ENCODE results near the gene EPHB3.
A peak's percentile ranks its signal among the peaks of the same experiment; 100 is the strongest.

The EPHB3 gene

GRCh38 chr3:184564685-184565385, 3.2 kb downstream of the EPHB3 start:
- no peak for DNase-seq

GRCh38 chr3:184565421-184566211, 4.0 kb downstream of the EPHB3 start:
- DNase-seq = no peak

GRCh38 chr3:184566441-184567414, 5.1 kb downstream of the EPHB3 start:
- DNase-seq = no peak

GRCh38 chr3:184567946-184568559, 6.5 kb downstream of the EPHB3 start:
- no peak for DNase-seq

GRCh38 chr3:184568560-184568923, 7.0 kb downstream of the EPHB3 start:
- no peak for DNase-seq

GRCh38 chr3:184568924-184569829, 7.6 kb downstream of the EPHB3 start:
- DNase-seq = peak; percentile 11

- no peak for DNase-seq
Observed at GRCh38 chr3:184570035-184570434, 8.4 kb downstream of the EPHB3 start.

GRCh38 chr3:184570489-184570888, 8.9 kb downstream of the EPHB3 start:
- no peak for DNase-seq

- DNase-seq = no peak
Observed at GRCh38 chr3:184571750-184572377, 10.3 kb downstream of the EPHB3 start.

- DNase-seq = no peak
Observed at GRCh38 chr3:184572633-184573270, 11.2 kb downstream of the EPHB3 start.

- no peak for DNase-seq
Observed at GRCh38 chr3:184574515-184575417, 13.2 kb downstream of the EPHB3 start.

- DNase-seq = no peak
Observed at GRCh38 chr3:184575701-184576100, 14.1 kb downstream of the EPHB3 start.

GRCh38 chr3:184576457-184577240, 15.1 kb downstream of the EPHB3 start:
- no peak for DNase-seq

GRCh38 chr3:184577546-184577945, 16.0 kb downstream of the EPHB3 start:
- DNase-seq = no peak

GRCh38 chr3:184578218-184578617, 16.6 kb downstream of the EPHB3 start:
- no peak for DNase-seq

GRCh38 chr3:184578822-184579221, 17.2 kb downstream of the EPHB3 start:
- DNase-seq = no peak

- DNase-seq = no peak
Observed at GRCh38 chr3:184579513-184579912, 17.9 kb downstream of the EPHB3 start.

- no peak for DNase-seq
Observed at GRCh38 chr3:184580376-184580775, 18.8 kb downstream of the EPHB3 start.
